ENCODE data around the gene CD3D. TPM values are rescaled to one million over a fixed set of nuclear protein-coding genes. Genes with fewer than 3 reads are reported as not detected.

Gene CD3D
- total RNA-seq = not detected in 2 replicates

- DNase-seq (ENCODE audit: low read depth in 2 of 2) = no peak
These were observed at the start of gene CD3D for GRCh38 chr11:118342503-118343161. Gene CD3D (minus strand): TSS chr11:118342705. CDS start chr11:118342607, 98 bp downstream.

- DNase-seq (ENCODE audit: low read depth in 2 of 2) = no peak
These were observed 41.2 kb upstream of the CD3D start for GRCh38 chr11:118383657-118384056.

- no peak for DNase-seq (ENCODE audit: low read depth in 2 of 2)
These were observed 40.4 kb upstream of the CD3D start for GRCh38 chr11:118382954-118383353.

- peak in 1 of 2 donors; percentile 54 for DNase-seq (ENCODE audit: low read depth in 2 of 2)
These were observed 38.1 kb upstream of the CD3D start for GRCh38 chr11:118380571-118380970.

GRCh38 chr11:118379497-118379896, 37.0 kb upstream of the CD3D start:
- DNase-seq (ENCODE audit: low read depth in 2 of 2) = no peak

- DNase-seq (ENCODE audit: low read depth in 2 of 2) = no peak
These were observed 33.5 kb upstream of the CD3D start for GRCh38 chr11:118375978-118376377.

- DNase-seq (ENCODE audit: low read depth in 2 of 2) = no peak
These were observed 32.2 kb upstream of the CD3D start for GRCh38 chr11:118374729-118375128.

- no peak for DNase-seq (ENCODE audit: low read depth in 2 of 2)
These were observed 31.4 kb upstream of the CD3D start for GRCh38 chr11:118373871-118374270.

GRCh38 chr11:118373263-118373662, 30.8 kb upstream of the CD3D start:
- no peak for DNase-seq (ENCODE audit: low read depth in 2 of 2)

- DNase-seq (ENCODE audit: low read depth in 2 of 2) = no peak
These were observed 28.3 kb upstream of the CD3D start for GRCh38 chr11:118370774-118371173.

- DNase-seq (ENCODE audit: low read depth in 2 of 2) = no peak
These were observed 23.8 kb upstream of the CD3D start for GRCh38 chr11:118366287-118366686.

- no peak for DNase-seq (ENCODE audit: low read depth in 2 of 2)
These were observed 22.6 kb upstream of the CD3D start for GRCh38 chr11:118364956-118365615.

- peak; percentile 90 to 94 for DNase-seq (ENCODE audit: low read depth in 2 of 2)
These were observed 16.9 kb upstream of the CD3D start, which contains the start of gene UBE4A for GRCh38 chr11:118359295-118359958. Gene UBE4A (plus strand): TSS chr11:118359600. CDS start chr11:118365081, 5,481 bp downstream.

GRCh38 chr11:118358071-118358470, 15.6 kb upstream of the CD3D start:
- DNase-seq (ENCODE audit: low read depth in 2 of 2) = no peak

- peak in 1 of 2 donors; percentile 24 for DNase-seq (ENCODE audit: low read depth in 2 of 2)
These were observed 10.7 kb upstream of the CD3D start for GRCh38 chr11:118353084-118353710.

- DNase-seq (ENCODE audit: low read depth in 2 of 2) = no peak
These were observed 7.0 kb upstream of the CD3D start for GRCh38 chr11:118349475-118349874.

- no peak for DNase-seq (ENCODE audit: low read depth in 2 of 2)
These were observed 1.5 kb upstream of the CD3D start, which contains the start of gene CD3G for GRCh38 chr11:118343981-118344515. Gene CD3G (plus strand): TSS chr11:118344344. CDS start chr11:118344424, 80 bp downstream.

GRCh38 chr11:118343248-118343647, 743 bp upstream of the CD3D start:
- DNase-seq (ENCODE audit: low read depth in 2 of 2) = no peak

- DNase-seq (ENCODE audit: low read depth in 2 of 2) = no peak
These were observed 553 bp downstream of the CD3D start for GRCh38 chr11:118341815-118342489.

- DNase-seq (ENCODE audit: low read depth in 2 of 2) = no peak
These were observed 1.2 kb downstream of the CD3D start for GRCh38 chr11:118341261-118341660.

- no peak for DNase-seq (ENCODE audit: low read depth in 2 of 2)
These were observed 2.1 kb downstream of the CD3D start for GRCh38 chr11:118340449-118340848.
